Upper lobe of left lung (tissue), 4 donors: ENCODE results near the gene TTC23.

Experiments
- CTCF ChIP-seq, 6 experiments: fragments of 450-650 bp in 4 of 6; fragments of 200-600 bp in 2 of 6; sonication (generic) in 2 of 6; IDR thresholded peaks; one replicate each; pipeline ENCODE4 v1.5.1; 2016 to 2019; ENCODE audit warnings: antibody characterized with exemption in 6 of 6
- POLR2A ChIP-seq, 4 donors: fragments of 450-650 bp; IDR thresholded peaks; one replicate each; pipeline ENCODE4 v1.5.1; 2016 to 2017; ENCODE audit warnings: antibody characterized with exemption in 4 of 4, mild to moderate bottlenecking in 2 of 4
- POLR2AphosphoS5 ChIP-seq, 2 donors: sonication (generic); formaldehyde crosslinking; IDR thresholded peaks; one replicate each; pipeline ENCODE4 v1.5.1; 2017; ENCODE audit warnings: antibody characterized with exemption in 2 of 2

DNA sequence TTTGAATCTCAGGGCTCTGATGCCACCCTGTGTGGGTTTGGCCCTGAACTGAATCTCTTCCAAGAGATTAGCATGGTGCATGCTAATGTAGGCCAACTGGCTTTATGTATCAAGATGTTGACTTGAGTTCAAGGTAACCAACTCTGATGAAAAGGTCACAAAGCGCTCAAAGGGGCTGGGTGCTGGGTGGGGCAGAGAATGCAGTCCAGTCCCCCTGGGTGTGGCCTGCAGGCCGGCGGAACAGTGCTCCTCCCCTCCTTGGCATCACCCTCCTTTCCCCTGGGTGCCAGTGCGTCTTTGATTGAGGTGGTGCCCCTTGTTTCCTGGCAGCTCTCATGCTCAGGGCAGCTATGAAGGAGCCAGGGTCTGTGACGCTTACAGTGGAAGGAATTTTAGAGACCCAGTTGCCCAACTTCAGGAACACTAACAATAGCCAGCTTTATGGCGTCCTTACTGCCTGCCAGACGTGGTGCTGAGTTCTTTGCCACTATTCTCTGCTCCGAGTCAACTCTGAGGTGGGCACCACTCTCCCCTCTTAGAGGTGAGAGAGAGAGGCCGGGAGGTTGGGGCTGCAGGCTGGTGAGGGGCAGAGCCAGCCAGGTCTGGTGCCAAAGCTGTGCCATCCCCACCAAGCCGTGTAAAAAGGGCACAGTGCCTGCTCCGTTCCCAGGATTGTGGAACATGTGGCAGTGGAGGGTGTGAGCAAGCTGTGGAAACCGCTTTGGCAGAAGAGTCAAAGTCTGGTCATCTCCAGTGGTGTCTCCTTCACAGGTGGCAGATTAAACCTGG lies 134.7 kb downstream of the TTC23 start:
- no peak for TF ChIP-seq CTCF (IDR thresholded peaks at IDR 0.05)
- TF ChIP-seq POLR2A (IDR thresholded peaks at IDR 0.05), result no peak
- no peak for TF ChIP-seq POLR2AphosphoS5 (IDR thresholded peaks at IDR 0.05)
